KMS-11 (cell line): ENCODE results near the gene RNF151.

ENCODE experiments used
- H2AFZ ChIP-seq: fragments of 200-600 bp; sonication (generic); 2 replicates; pipeline ENCODE4 v1.6.1; 2016; ENCODE audit warnings: antibody characterized with exemption, mixed run types, low read depth
- H3K27ac ChIP-seq: fragments of 200-600 bp; sonication (generic); 2 replicates; pipeline ENCODE4 v1.6.1; 2016; ENCODE audit warnings: mild to moderate bottlenecking, mixed run types
- H3K27me3 ChIP-seq: fragments of 200-600 bp; sonication (generic); 2 replicates; pipeline ENCODE4 v1.6.1; 2017; ENCODE audit warnings: mild to moderate bottlenecking, low read depth, mixed run types, moderate library complexity; ENCODE audit not compliant: insufficient read depth
- H3K36me3 ChIP-seq: fragments of 200-600 bp; sonication (generic); 2 replicates; pipeline ENCODE4 v1.6.1; 2017; ENCODE audit warnings: mild to moderate bottlenecking, mixed run types; ENCODE audit not compliant: insufficient read depth
- H3K4me1 ChIP-seq: fragments of 200-600 bp; sonication (generic); 2 replicates; pipeline ENCODE4 v1.6.1; 2016; ENCODE audit warnings: mild to moderate bottlenecking, low read depth, mixed run types; ENCODE audit not compliant: poor library complexity, severe bottlenecking
- H3K4me2 ChIP-seq: fragments of 200-600 bp; sonication (generic); 2 replicates; pipeline ENCODE4 v1.7.0; 2016; ENCODE audit warnings: mild to moderate bottlenecking, mixed run types
- H3K4me3 ChIP-seq: fragments of 200-600 bp; sonication (generic); IDR thresholded peaks from 2 replicates; pipeline ENCODE4 v1.6.1; 2017; ENCODE audit warnings: low read depth, low read length, mixed read lengths; ENCODE audit not compliant: insufficient read depth
- H3K79me2 ChIP-seq: fragments of 200-600 bp; sonication (generic); 2 replicates; pipeline ENCODE4 v1.6.1; 2016; ENCODE audit warnings: low read depth, mixed run types; ENCODE audit not compliant: insufficient read depth
- H3K9ac ChIP-seq: fragments of 200-600 bp; sonication (generic); 2 replicates; pipeline ENCODE4 v1.6.1; 2016; ENCODE audit warnings: mild to moderate bottlenecking, mixed run types
- H4K20me1 ChIP-seq: fragments of 200-600 bp; sonication (generic); 2 replicates; pipeline ENCODE4 v1.6.1; 2016; ENCODE audit warnings: mild to moderate bottlenecking, mixed run types; ENCODE audit not compliant: insufficient read depth
- TF ChIP-seq, protein P1 (sequence below): fragments of 200-600 bp; sonication (generic); conservative IDR thresholded peaks from 2 replicates; pipeline ENCODE4 v1.6.1; 2017; ENCODE audit warnings: low read depth, mild to moderate bottlenecking, antibody characterized with exemption, low read length, moderate library complexity, mixed read lengths

RNF151 gene

GRCh38 chr16:2007081-2007836, 40.6 kb downstream of the RNF151 start:
- H4K20me1 ChIP-seq, result peaks cover 15% of the 10 kb centered on the region
- H3K27me3 ChIP-seq, result no peaks in the 10 kb centered on the region
- no peak overlapping the region for H3K9ac ChIP-seq
- H3K4me3 ChIP-seq, result no peak overlapping the region
- peak overlapping the region; percentile 96 for H3K4me2 ChIP-seq
- peak overlapping the region; percentile 61; the same call in 1 of the 2 replicates for H3K27ac ChIP-seq
- TF ChIP-seq, protein P1, sequence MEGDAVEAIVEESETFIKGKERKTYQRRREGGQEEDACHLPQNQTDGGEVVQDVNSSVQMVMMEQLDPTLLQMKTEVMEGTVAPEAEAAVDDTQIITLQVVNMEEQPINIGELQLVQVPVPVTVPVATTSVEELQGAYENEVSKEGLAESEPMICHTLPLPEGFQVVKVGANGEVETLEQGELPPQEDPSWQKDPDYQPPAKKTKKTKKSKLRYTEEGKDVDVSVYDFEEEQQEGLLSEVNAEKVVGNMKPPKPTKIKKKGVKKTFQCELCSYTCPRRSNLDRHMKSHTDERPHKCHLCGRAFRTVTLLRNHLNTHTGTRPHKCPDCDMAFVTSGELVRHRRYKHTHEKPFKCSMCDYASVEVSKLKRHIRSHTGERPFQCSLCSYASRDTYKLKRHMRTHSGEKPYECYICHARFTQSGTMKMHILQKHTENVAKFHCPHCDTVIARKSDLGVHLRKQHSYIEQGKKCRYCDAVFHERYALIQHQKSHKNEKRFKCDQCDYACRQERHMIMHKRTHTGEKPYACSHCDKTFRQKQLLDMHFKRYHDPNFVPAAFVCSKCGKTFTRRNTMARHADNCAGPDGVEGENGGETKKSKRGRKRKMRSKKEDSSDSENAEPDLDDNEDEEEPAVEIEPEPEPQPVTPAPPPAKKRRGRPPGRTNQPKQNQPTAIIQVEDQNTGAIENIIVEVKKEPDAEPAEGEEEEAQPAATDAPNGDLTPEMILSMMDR, result no peak
- H3K36me3 ChIP-seq, result no peaks in the 10 kb centered on the region
- peaks cover 56% of the 10 kb centered on the region for H3K79me2 ChIP-seq
- H2AFZ ChIP-seq, result no peak overlapping the region
- peaks cover 23% of the 10 kb centered on the region for H3K4me1 ChIP-seq

DNA sequence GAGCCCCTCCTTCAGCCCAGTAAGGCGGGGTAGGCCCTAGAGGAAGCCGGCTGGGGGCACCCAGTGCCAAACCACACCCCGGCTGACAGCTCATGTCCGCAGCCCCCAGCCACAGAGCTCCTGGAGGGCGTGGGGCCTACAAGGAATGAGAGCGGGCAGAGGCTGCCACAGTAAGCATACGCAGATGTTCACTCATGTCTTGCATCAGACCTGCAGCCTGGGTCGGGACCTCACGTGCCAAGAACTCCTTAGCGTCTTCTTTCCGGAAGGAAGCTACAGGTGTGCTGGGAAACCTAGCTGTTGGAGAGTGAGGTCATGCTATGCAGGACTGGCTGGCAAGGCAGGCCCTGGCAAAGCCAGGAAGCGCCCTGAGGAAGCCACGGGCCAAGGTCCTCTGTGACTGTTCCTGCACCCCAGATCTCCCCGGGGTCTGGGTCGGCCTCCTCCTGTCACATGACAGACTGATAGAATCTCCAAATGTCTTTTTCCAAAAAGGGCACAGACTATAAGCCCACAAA, 41.4 kb downstream of the RNF151 start:
- Histone ChIP-seq H3K27me3 (no peaks in the 10 kb centered on the region), H3K9ac (peak overlapping the region; percentile 78; the same call in 1 of the 2 replicates), H3K4me3 (no peak overlapping the region), H3K79me2 (peaks cover 56% of the 10 kb centered on the region), H3K4me1 (peaks cover 23% of the 10 kb centered on the region), H2AFZ (no peak overlapping the region), H4K20me1 (peaks cover 15% of the 10 kb centered on the region), H3K4me2 (peak overlapping the region; percentile 96), H3K36me3 (no peaks in the 10 kb centered on the region), H3K27ac (peak overlapping the region; percentile 61)
- TF ChIP-seq, protein P1, result no peak

DNA sequence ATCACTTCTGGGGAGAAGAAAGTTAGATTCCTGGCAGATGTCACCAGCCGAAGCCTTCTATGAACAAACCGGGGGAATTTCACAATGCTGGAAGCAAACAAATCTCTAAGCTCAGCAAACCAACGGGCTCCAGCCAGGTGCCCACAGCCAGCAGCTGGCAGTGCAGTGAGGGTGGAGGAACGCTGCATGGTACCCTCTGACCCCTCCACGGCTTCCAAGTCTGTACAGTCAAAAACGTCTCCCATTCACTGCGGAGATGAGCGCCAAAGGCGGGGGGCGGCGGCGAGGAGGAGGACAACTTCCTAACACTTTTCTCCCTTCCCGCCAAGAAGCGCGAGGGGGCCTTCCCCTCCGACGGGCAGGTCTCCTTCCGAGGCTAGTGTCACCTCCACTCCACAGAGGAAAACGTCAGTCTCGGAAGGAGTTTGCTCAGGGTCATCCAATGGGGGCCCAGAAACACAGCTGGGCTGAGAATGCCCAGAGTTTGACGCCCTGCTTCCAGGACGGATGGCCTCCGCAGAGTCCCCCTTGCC, 42.0 kb downstream of the RNF151 start:
- Histone ChIP-seq H3K4me3 (no peak overlapping the region), H3K79me2 (peaks cover 51% of the 10 kb centered on the region), H3K9ac (peak overlapping the region; percentile 78), H2AFZ (peak overlapping the region; percentile 54; the same call in 1 of the 2 replicates), H3K36me3 (no peaks in the 10 kb centered on the region), H3K4me1 (peaks cover 23% of the 10 kb centered on the region), H3K27ac (peak overlapping the region; percentile 61), H4K20me1 (peaks cover 15% of the 10 kb centered on the region), H3K4me2 (peak overlapping the region; percentile 96), H3K27me3 (no peaks in the 10 kb centered on the region)
- TF ChIP-seq, protein P1, result no peak

GRCh38 chr16:2009164-2009711, 42.6 kb downstream of the RNF151 start:
- Histone ChIP-seq H3K4me2 (peak overlapping the region; percentile 96), H3K79me2 (peaks cover 50% of the 10 kb centered on the region), H3K9ac (peak overlapping the region; percentile 78), H3K4me1 (peaks cover 23% of the 10 kb centered on the region), H4K20me1 (peaks cover 15% of the 10 kb centered on the region), H3K4me3 (no peak overlapping the region), H2AFZ (peak overlapping the region; percentile 54; the same call in 1 of the 2 replicates), H3K27ac (peak overlapping the region; percentile 61), H3K36me3 (no peaks in the 10 kb centered on the region), H3K27me3 (no peaks in the 10 kb centered on the region)
- TF ChIP-seq, protein P1, result no peak; the same call in 1 of the 2 replicates
